Stomach (tissue), 9 donors: ENCODE data around the gene A4GALT. TPM values are rescaled to one million over a fixed set of nuclear protein-coding genes. Genes with fewer than 3 reads are reported as not detected.
"Not testable (repeated sequence)": the region's sequence is repeated elsewhere in the genome, so short reads cannot be mapped to it uniquely, and the experiment has no call there.

ENCODE experiments used
- DNase-seq, 2 donors: peaks; one replicate each; pipeline versions ENCODE4 v3.0.0 to v3.0.0-alpha.2; 2013 to 2019
- H3K27ac ChIP-seq, 5 donors: fragments of 200-600 bp in 4 of 5; sonication (generic) in 4 of 5; one replicate each; pipeline ENCODE4 v1.5.1; 2013 to 2019; ENCODE audit warnings: mild to moderate bottlenecking in 1 of 5, moderate library complexity in 1 of 5
- H3K27me3 ChIP-seq, 3 donors: fragments of 200-600 bp; sonication (generic); one replicate each; pipeline ENCODE4 v1.5.1; 2017 to 2019; ENCODE audit warnings: mixed run types in 1 of 3
- H3K36me3 ChIP-seq, 4 donors: fragments of 200-600 bp; sonication (generic); 1 replicate in 3 of 4; 2 replicates in 1 of 4; pipeline ENCODE4 v1.5.1; 2016 to 2019
- H3K4me1 ChIP-seq, 4 donors: fragments of 200-600 bp; sonication (generic); one replicate each; pipeline ENCODE4 v1.5.1; 2016 to 2019
- H3K4me3 ChIP-seq, 4 donors: fragments of 200-600 bp; sonication (generic) in 3 of 4; one replicate each; pipeline ENCODE4 v1.5.1; 2016 to 2019; ENCODE audit warnings: mild to moderate bottlenecking in 1 of 4
- H3K9me3 ChIP-seq, 4 donors: fragments of 200-600 bp; sonication (generic); one replicate each; pipeline ENCODE4 v1.5.1; 2016 to 2019
- EP300 ChIP-seq: sonication (generic); formaldehyde crosslinking; IDR thresholded peaks from one replicate; pipeline ENCODE4 v1.6.1; 2017; ENCODE audit warnings: antibody characterized with exemption
- POLR2A ChIP-seq, 4 donors: fragments of 450-650 bp; IDR thresholded peaks; one replicate each; pipeline ENCODE4 v1.6.1; 2016; ENCODE audit warnings: antibody characterized with exemption in 4 of 4, control low read depth in 2 of 4, mild to moderate bottlenecking in 1 of 4, moderate library complexity in 1 of 4
- POLR2AphosphoS5 ChIP-seq, 3 donors: sonication (generic); formaldehyde crosslinking; IDR thresholded peaks; one replicate each; pipeline ENCODE4 v1.6.1; 2016; ENCODE audit warnings: antibody characterized with exemption in 3 of 3
- WGBS, 5 donors: extraction: QIAGEN DNeasy Blood & Tissue Kit in 3 of 5; methylation state at CpG; one replicate each; pipeline versions ENCODE4 v1.1.5 to v1.1.7; 2013 to 2018; 5-methylcytosine and 5-hydroxymethylcytosine counted together
- intact Hi-C: fragments of 100-400 bp; cut with DNase I; formaldehyde crosslinking; loops from one replicate; pipeline ENCODE4 v1.15.1; 2023; ENCODE audit warnings: low total_unique reads
- polyA plus RNA-seq, 3 donors: library from polyadenylated mRNA; stranded (reverse); fragments of 200-250 nt; gene quantifications; one replicate each; pipeline ENCODE4 v1.2.3, GENCODE V29; 2013
- total RNA-seq, 5 donors: library from RNA; depleted of rRNA; stranded (reverse); fragments of >200 nt; gene quantifications; one replicate each; pipeline versions ENCODE4 v1.1.0 to v1.2.3, GENCODE V29; 2014 to 2016
- TF ChIP-seq, protein P1 (sequence below), 7 experiments: fragments of 450-650 bp in 4 of 7; fragments of 200-600 bp in 3 of 7; sonication (generic) in 3 of 7; IDR thresholded peaks; one replicate each; pipeline ENCODE4 v1.5.1; 2016 to 2019; ENCODE audit warnings: antibody characterized with exemption in 7 of 7, control low read depth in 2 of 7, mild to moderate bottlenecking in 1 of 7
- donor health status: healthy with polysubstance abuse.
- donor health status: Bipolar disorder and iron deficiency.
- donor health status: healthy.

A4GALT gene
- total and polyA plus RNA-seq, 8 donors = 3.2 to 59.4 (median 17.6) TPM

DNA sequence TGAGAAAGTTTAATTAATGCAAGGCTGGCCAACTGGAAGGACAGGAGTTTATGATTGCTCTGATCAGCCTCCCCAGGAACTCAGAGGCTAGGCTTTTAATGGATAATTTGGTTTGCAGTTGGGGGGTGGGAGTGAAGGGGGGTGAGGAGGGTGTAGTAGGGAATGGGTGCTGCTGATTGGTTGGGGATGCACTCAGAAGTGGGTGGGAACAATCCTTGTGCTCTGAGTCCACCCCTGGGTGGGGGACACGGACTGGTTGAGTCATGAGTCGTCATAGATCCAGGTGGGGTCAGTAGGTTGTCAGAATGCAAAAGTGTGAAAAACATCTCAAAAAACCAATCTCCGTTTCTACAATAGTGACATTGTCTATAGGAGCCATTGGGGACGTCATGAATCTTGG, 50.6 kb downstream of the A4GALT start:
- TF ChIP-seq, protein P1, sequence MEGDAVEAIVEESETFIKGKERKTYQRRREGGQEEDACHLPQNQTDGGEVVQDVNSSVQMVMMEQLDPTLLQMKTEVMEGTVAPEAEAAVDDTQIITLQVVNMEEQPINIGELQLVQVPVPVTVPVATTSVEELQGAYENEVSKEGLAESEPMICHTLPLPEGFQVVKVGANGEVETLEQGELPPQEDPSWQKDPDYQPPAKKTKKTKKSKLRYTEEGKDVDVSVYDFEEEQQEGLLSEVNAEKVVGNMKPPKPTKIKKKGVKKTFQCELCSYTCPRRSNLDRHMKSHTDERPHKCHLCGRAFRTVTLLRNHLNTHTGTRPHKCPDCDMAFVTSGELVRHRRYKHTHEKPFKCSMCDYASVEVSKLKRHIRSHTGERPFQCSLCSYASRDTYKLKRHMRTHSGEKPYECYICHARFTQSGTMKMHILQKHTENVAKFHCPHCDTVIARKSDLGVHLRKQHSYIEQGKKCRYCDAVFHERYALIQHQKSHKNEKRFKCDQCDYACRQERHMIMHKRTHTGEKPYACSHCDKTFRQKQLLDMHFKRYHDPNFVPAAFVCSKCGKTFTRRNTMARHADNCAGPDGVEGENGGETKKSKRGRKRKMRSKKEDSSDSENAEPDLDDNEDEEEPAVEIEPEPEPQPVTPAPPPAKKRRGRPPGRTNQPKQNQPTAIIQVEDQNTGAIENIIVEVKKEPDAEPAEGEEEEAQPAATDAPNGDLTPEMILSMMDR (IDR thresholded peaks at IDR 0.05) = no peak
- TF ChIP-seq EP300 = no peak
- no peak for TF ChIP-seq POLR2A (IDR thresholded peaks at IDR 0.05)
- no peak for TF ChIP-seq POLR2AphosphoS5 (IDR thresholded peaks at IDR 0.05)
- Histone ChIP-seq H3K36me3 (no peaks in the 10 kb centered on the region), H3K9me3 (no peaks in the 10 kb centered on the region), H3K4me1 (peaks cover 0 to 9% (median 8%) of the 10 kb centered on the region in 4 donors), H3K4me3 (no peak overlapping the region), H3K27me3 (no peaks in the 10 kb centered on the region), H3K27ac (no peak overlapping the region)
- intact Hi-C loops = no loop called here
- WGBS, 5 donors = 76 to 92% (median 84%) methylated on average over 4 of the region's 4 CpGs
- no peak for DNase-seq

GRCh38 chr22:42666393-42666792, 54.3 kb downstream of the A4GALT start:
- DNase-seq, H3K27ac ChIP-seq, H3K4me3 ChIP-seq, intact Hi-C loops, H3K36me3 ChIP-seq, H3K9me3 ChIP-seq, H3K27me3 ChIP-seq: not testable (repeated sequence)
- peaks cover 5 to 22% (median 13%) of the 10 kb centered on the region in 4 donors for H3K4me1 ChIP-seq
- WGBS, 5 donors = 87 to 95% (median 92%) methylated on average over 3 of the region's 3 CpGs

GRCh38 chr22:42664976-42665831, 55.5 kb downstream of the A4GALT start:
- Histone ChIP-seq H3K27me3 (peaks cover 0 to 9% (median 5%) of the 10 kb centered on the region in 3 donors), H3K9me3 (no peaks in the 10 kb centered on the region), H3K4me1 (peaks cover 5 to 18% (median 14%) of the 10 kb centered on the region in 4 donors), H3K27ac (no peak overlapping the region), H3K4me3 (no peak overlapping the region), H3K36me3 (no peaks in the 10 kb centered on the region)
- DNase-seq = no peak
- 69 to 85% (median 76%) methylated on average over 10 to 11 of the region's 11 CpGs for WGBS, 5 donors
- intact Hi-C loops = no loop called here
- TF ChIP-seq, protein P1 (IDR thresholded peaks at IDR 0.05) = no peak
- TF ChIP-seq POLR2A (IDR thresholded peaks at IDR 0.05) (no peak), POLR2AphosphoS5 (IDR thresholded peaks at IDR 0.05) (no peak), EP300 (no peak)

GRCh38 chr22:42661985-42662831, 58.5 kb downstream of the A4GALT start:
- Histone ChIP-seq H3K4me1 (peaks cover 5 to 18% (median 14%) of the 10 kb centered on the region in 4 donors), H3K36me3 (no peaks in the 10 kb centered on the region), H3K9me3 (no peaks in the 10 kb centered on the region), H3K27ac (peak overlapping the region in 4 of 5 donors; percentile 41 to 70 (median 58)), H3K4me3 (peak overlapping the region; percentile 43 to 61 (median 56)), H3K27me3 (peaks cover 0 to 9% (median 5%) of the 10 kb centered on the region in 3 donors)
- intact Hi-C loops = no loop called here
- peak; percentile 90 to 92 for DNase-seq
- TF ChIP-seq POLR2AphosphoS5 (IDR thresholded peaks at IDR 0.05) = peak in 2 of 3 donors; percentile 10 to 52
- TF ChIP-seq EP300 = no peak
- TF ChIP-seq, protein P1 (IDR thresholded peaks at IDR 0.05) = peak in 4 of 7 experiments; percentile 68 to 88 (median 80)
- WGBS, 5 donors = 1 to 6% (median 3%) methylated on average over 39 to 68 of the region's 68 CpGs
